HG03575 (cell line): ENCODE results near the gene OR2T29.
"Not testable (repeated sequence)": the region's sequence is repeated elsewhere in the genome, so short reads cannot be mapped to it uniquely, and the experiment has no call there.

Experiments
- ATAC-seq: cut with Tn5 transposase; IDR thresholded peaks from one replicate; pipeline ENCODE4 v1.9.1; 2021; ENCODE audit not compliant: unreplicated experiment, insufficient number of reproducible peaks, low FRiP score; ENCODE audit errors: extremely low read depth

OR2T29 gene

GRCh38 chr1:248537449-248537848 is 25.1 kb downstream of the OR2T29 start:
- ATAC-seq: not testable (repeated sequence)

- no peak for ATAC-seq
Measured at GRCh38 chr1:248521856-248522255, 40.7 kb downstream of the OR2T29 start.

- ATAC-seq: not testable (repeated sequence)
Measured at GRCh38 chr1:248510217-248510616, 52.4 kb downstream of the OR2T29 start.

GRCh38 chr1:248507773-248508172 is 54.8 kb downstream of the OR2T29 start, which contains the start of gene OR2G6:
OR2G6 (plus strand) TSS chr1:248508073; CDS start chr1:248521647, 13,574 bp downstream.
- ATAC-seq: not testable (repeated sequence)
